ENCODE results near the gene TBC1D8. TPM values are rescaled to one million over a fixed set of nuclear protein-coding genes. Genes with fewer than 3 reads are reported as not detected.
A peak's percentile ranks its signal among the peaks of the same experiment; 100 is the strongest.

The TBC1D8 gene
- total and polyA plus RNA-seq, 2 of the 8 experiments (the other 6 are each of a cell fraction or from before 2014, with no cell fraction given) = 20.8 to 21.8 TPM

DNA sequence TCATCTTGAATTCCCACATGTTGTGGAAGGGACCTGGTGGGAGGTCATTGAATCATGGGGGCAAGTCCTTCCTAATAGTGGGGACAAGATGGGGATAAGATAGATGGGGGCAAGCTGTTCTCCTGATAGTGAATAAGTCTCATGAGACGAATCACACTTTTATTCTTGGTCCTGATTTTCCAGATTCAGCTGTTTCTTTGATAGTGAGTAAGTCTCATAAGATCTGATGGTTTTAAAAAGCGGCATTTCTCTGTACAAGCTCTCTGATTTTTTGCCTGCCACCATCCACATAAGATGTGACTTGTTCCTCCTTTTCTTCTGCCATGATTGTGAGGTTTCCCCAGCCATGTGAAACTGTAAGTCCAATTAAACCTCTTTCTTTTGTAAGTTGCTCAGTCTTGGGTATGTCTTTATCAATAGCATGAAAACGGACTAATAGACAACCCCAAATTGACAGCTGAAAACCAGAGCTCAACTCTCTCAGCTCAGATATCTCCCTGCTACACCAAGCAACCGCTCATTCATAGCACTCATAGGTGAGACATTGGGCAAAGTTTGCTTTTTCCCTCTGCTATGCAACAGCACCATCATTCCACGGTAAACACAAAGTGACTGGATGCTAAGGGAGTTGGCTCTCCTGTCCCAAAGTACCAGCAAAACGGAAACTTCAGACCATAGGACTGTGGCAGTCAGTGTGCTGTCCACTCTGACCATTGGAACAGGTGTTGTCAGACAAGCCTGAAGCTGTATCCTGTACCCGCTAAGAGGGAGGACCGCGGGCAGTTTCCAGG is 44.9 kb upstream of the TBC1D8 start:
- Histone ChIP-seq H3K4me1 (replicated peaks in 1 of 4; ENCODE audit: control insufficient read depth in 3 of 4, insufficient read depth in 4 of 4, low read length in 3 of 4) (peaks cover 0 to under 1% (median 0%) of the 10 kb centered on the region in 4 experiments; a peak in 3 of 7 replicates), H3K4me3 (ENCODE audit: extremely low read depth in 1 of 4, insufficient read depth in 2 of 4, low read depth in 3 of 4, low read length in 4 of 4) (no peak overlapping the region), H4K91ac (replicated peaks; ENCODE audit: insufficient read length, low read length) (no peak overlapping the region), H2AFZ (ENCODE audit: low read length) (peak overlapping the region; percentile 39; the same call in 1 of the 2 replicates), H3K4ac (replicated peaks; ENCODE audit: insufficient read length, low read depth, low read length) (no peak overlapping the region), H3K79me1 (ENCODE audit: low read depth, low read length) (no peaks in the 10 kb centered on the region), H3K27me3 (replicated peaks in 1 of 4; ENCODE audit: control insufficient read depth in 3 of 4, extremely low read depth in 1 of 4, insufficient read depth in 3 of 4, low read length in 3 of 4) (no peaks in the 10 kb centered on the region), H3K36me3 (ENCODE audit: control insufficient read depth in 2 of 4, insufficient read depth in 4 of 4, low read length in 3 of 4) (no peaks in the 10 kb centered on the region), H3K56ac (replicated peaks; ENCODE audit: insufficient read length, low read depth, low read length) (no peak overlapping the region), H3K14ac (ENCODE audit: insufficient read length) (no peak overlapping the region), H3K9ac (replicated peaks in 1 of 4; ENCODE audit: extremely low read depth in 1 of 4, low read depth in 3 of 4, low read length in 3 of 4) (no peak overlapping the region), H3K9me3 (ENCODE audit: insufficient read depth in 2 of 2, low read depth in 1 of 2, low read length in 1 of 2) (no peaks in the 10 kb centered on the region), H3K4me2 (ENCODE audit: insufficient read depth in 1 of 2, low read depth in 2 of 2, low read length in 2 of 2) (no peak overlapping the region), H3K27ac (ENCODE audit: low read depth, low read length) (no peak overlapping the region; the same call in 1 of the 2 replicates), H2BK20ac (ENCODE audit: low read length) (no peak overlapping the region), H4K5ac (ENCODE audit: insufficient read length, low read depth, low read length) (no peak overlapping the region), H3K79me2 (ENCODE audit: control insufficient read depth in 1 of 2, insufficient read depth in 2 of 2, low read length in 2 of 2) (no peaks in the 10 kb centered on the region), H2BK120ac (replicated peaks; ENCODE audit: low read depth, low read length) (no peak overlapping the region), H3K23ac (ENCODE audit: insufficient read length) (no peak overlapping the region), H4K8ac (ENCODE audit: extremely low read depth, insufficient read depth, low read length) (no peak overlapping the region), H2BK15ac (ENCODE audit: low read length) (no peak overlapping the region), H2AK5ac (ENCODE audit: low read depth, low read length) (no peak overlapping the region), H3K23me2 (ENCODE audit: low read depth, low read length) (no peaks in the 10 kb centered on the region), H4K20me1 (replicated peaks in 1 of 2; ENCODE audit: control insufficient read depth in 1 of 2, insufficient read depth in 2 of 2, low read length in 2 of 2) (no peaks in the 10 kb centered on the region), H2BK5ac (ENCODE audit: low read depth, low read length) (no peak overlapping the region), H2BK12ac (ENCODE audit: low read depth, low read length) (no peak overlapping the region), H3K18ac (ENCODE audit: extremely low read depth, low read length) (no peak overlapping the region)
- FAIRE-seq (no peak), DNase-seq (ENCODE audit: low read depth in 1 of 2, low spot score in 2 of 2) (no peak)
- 91% methylated on average over 9 of the region's 9 CpGs; no CpG with 5 or more reads in 1 of the 2 experiments for WGBS, 2 experiments (ENCODE audit: extremely low coverage in 1 of 2, insufficient coverage in 1 of 2, insufficient read length in 1 of 2, insufficient replicate concordance in 2 of 2, low coverage in 1 of 2, low lambda C conversion rate in 2 of 2, missing lambda C conversion rate in 1 of 2)
- ChIA-PET POLR2A (ENCODE audit: partially characterized antibody) (interaction anchor here (0.8 to 1.1 kb wide), 5 partner anchors 10 to 194 kb away, joined by 3 to 4 read pairs (median 3); partner anchors contain the start of gene RPL31), CTCF (ENCODE audit: partially characterized antibody) (interaction anchor here (0.5 to 10.3 kb wide), 18 partner anchors 8 to 863 kb away, joined by 3 to 136 read pairs (median 3); partner anchors contain the start of gene CNOT11)
- TF ChIP-seq, protein P1, sequence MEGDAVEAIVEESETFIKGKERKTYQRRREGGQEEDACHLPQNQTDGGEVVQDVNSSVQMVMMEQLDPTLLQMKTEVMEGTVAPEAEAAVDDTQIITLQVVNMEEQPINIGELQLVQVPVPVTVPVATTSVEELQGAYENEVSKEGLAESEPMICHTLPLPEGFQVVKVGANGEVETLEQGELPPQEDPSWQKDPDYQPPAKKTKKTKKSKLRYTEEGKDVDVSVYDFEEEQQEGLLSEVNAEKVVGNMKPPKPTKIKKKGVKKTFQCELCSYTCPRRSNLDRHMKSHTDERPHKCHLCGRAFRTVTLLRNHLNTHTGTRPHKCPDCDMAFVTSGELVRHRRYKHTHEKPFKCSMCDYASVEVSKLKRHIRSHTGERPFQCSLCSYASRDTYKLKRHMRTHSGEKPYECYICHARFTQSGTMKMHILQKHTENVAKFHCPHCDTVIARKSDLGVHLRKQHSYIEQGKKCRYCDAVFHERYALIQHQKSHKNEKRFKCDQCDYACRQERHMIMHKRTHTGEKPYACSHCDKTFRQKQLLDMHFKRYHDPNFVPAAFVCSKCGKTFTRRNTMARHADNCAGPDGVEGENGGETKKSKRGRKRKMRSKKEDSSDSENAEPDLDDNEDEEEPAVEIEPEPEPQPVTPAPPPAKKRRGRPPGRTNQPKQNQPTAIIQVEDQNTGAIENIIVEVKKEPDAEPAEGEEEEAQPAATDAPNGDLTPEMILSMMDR (IDR thresholded peaks at IDR 0.05; ENCODE audit: control extremely low read depth in 1 of 3, insufficient read depth in 1 of 3, low read depth in 1 of 3, low read length in 3 of 3) = no peak
- no peak for TF ChIP-seq POLR2A (IDR thresholded peaks at IDR 0.05; ENCODE audit: control extremely low read depth in 1 of 2, low read depth in 2 of 2, low read length in 2 of 2)
- TF ChIP-seq RNF2 (IDR thresholded peaks at IDR 0.05; ENCODE audit: borderline replicate concordance, low read depth, low read length, missing control alignments, poor library complexity, severe bottlenecking) = no peak
- no peak for TF ChIP-seq SIRT6 (IDR thresholded peaks at IDR 0.05; ENCODE audit: low read length)
- TF ChIP-seq TCF12 (IDR thresholded peaks at IDR 0.05; ENCODE audit: low read depth, low read length) = no peak
